Endothelial cell of umbilical vein (primary cell): ENCODE results near the gene TTN. TPM values are rescaled to one million over a fixed set of nuclear protein-coding genes. Genes with fewer than 3 reads are reported as not detected.

Experiments used
- BruUV-seq: library from RNA; stranded (reverse); fragments of 400-500 nt; replicated peaks from 2 replicates; lab custom pipeline; 2021; lab: Mats Ljungman, UMichigan
- CTCF ChIA-PET: fragments of 300-600, 350-600 bp; sonication (Branson Sonifier 250); formaldehyde crosslinking; loops from one replicate; lab custom pipeline; 2021; ENCODE audit warnings: antibody characterized with exemption, inconsistent platforms; lab: Charles Lee
- POLR2A ChIA-PET: fragments of 300-600, 350-600 bp; sonication (Branson Sonifier 250); formaldehyde crosslinking; loops from one replicate; lab custom pipeline; 2021; ENCODE audit warnings: antibody characterized with exemption, inconsistent platforms; lab: Charles Lee
- DNase-seq: peaks from one replicate; pipeline ENCODE4 v3.0.0-alpha.2; 2011; ENCODE audit warnings: low read depth, low spot score
- FAIRE-seq: peaks from 2 replicates; lab custom pipeline; 2011; peaks lifted over from hg19 to GRCh38; lab: Jason Lieb, UNC
- H2AFZ ChIP-seq: 2 replicates; pipeline ENCODE4 v1.6.0; 2012; ENCODE audit warnings: low read depth, low read length, control low read depth, inconsistent platforms
- H3K27ac ChIP-seq: 2 replicates; pipeline ENCODE4 v1.5.1; 2011; ENCODE audit warnings: low read depth, mild to moderate bottlenecking, control low read depth, low read length, moderate library complexity; ENCODE audit not compliant: insufficient read depth
- H3K27me3 ChIP-seq, 2 experiments: 2 replicates each; pipeline versions ENCODE4 v1.6.0 to v1.6.1; 2011; ENCODE audit warnings: low read length in 2 of 2, mixed read lengths in 1 of 2; ENCODE audit not compliant: control insufficient read depth in 2 of 2, insufficient read depth in 2 of 2
- H3K36me3 ChIP-seq, 2 experiments: 2 replicates in 1 of 2; 3 replicates in 1 of 2; pipeline ENCODE4 v1.5.1; 2011; ENCODE audit warnings: low read length in 2 of 2, mild to moderate bottlenecking in 1 of 2, moderate library complexity in 1 of 2; ENCODE audit not compliant: control insufficient read depth in 2 of 2, insufficient read depth in 2 of 2; ENCODE audit errors: extremely low read depth in 1 of 2
- H3K4me1 ChIP-seq: 3 replicates; pipeline ENCODE4 v1.5.1; 2011; ENCODE audit warnings: mild to moderate bottlenecking, low read length; ENCODE audit not compliant: control insufficient read depth, insufficient read depth; ENCODE audit errors: extremely low read depth
- H3K4me2 ChIP-seq: 2 replicates; pipeline ENCODE4 v1.6.1; 2011; ENCODE audit warnings: low read length, control low read depth, mixed read lengths; ENCODE audit not compliant: insufficient read depth
- H3K4me3 ChIP-seq, 3 experiments: fragments of 200-600 bp in 1 of 3; sonication (generic), shearing (Covaris generic) in 1 of 3; replicated peaks in 1 of 3; 2 replicates each; pipeline ENCODE4 v1.5.1; 2011 to 2016; ENCODE audit warnings: control low read depth in 3 of 3, low read length in 3 of 3, mild to moderate bottlenecking in 2 of 3, inconsistent platforms in 1 of 3, low read depth in 1 of 3, moderate library complexity in 1 of 3; ENCODE audit not compliant: insufficient read depth in 1 of 3
- H3K79me2 ChIP-seq: 2 replicates; pipeline ENCODE4 v1.6.0; 2012; ENCODE audit warnings: low read length, inconsistent platforms; ENCODE audit not compliant: control insufficient read depth, insufficient read depth
- H3K9ac ChIP-seq: replicated peaks from 2 replicates; pipeline ENCODE3; 2011; ENCODE audit warnings: low read length, control low read depth; ENCODE audit not compliant: insufficient read depth; ENCODE audit errors: extremely low read depth
- H3K9me1 ChIP-seq: replicated peaks from 3 replicates; pipeline ENCODE4 v1.6.0; 2011; ENCODE audit warnings: mild to moderate bottlenecking, low read length; ENCODE audit not compliant: control insufficient read depth, insufficient read depth; ENCODE audit errors: extremely low read depth
- H3K9me3 ChIP-seq: replicated peaks from 2 replicates; pipeline ENCODE4 v1.5.1; 2012; ENCODE audit warnings: low read length, inconsistent platforms; ENCODE audit not compliant: control insufficient read depth, insufficient read depth
- H4K20me1 ChIP-seq: replicated peaks from 2 replicates; pipeline ENCODE3; 2011; ENCODE audit warnings: mild to moderate bottlenecking, low read length; ENCODE audit not compliant: control insufficient read depth, insufficient read depth; ENCODE audit errors: extremely low read depth
- CTCF ChIP-seq, 2 donors: IDR thresholded peaks; 1 replicate in 1 of 2; 2 replicates in 1 of 2; pipeline ENCODE4 v1.5.1; 2011; ENCODE audit warnings: low read length in 2 of 2, mild to moderate bottlenecking in 2 of 2, moderate library complexity in 2 of 2, control low read depth in 1 of 2, inconsistent platforms in 1 of 2, low read depth in 1 of 2; ENCODE audit not compliant: insufficient read depth in 1 of 2; ENCODE audit errors: extremely low read depth in 1 of 2
- EZH2 ChIP-seq: IDR thresholded peaks from 2 replicates; pipeline ENCODE4 v1.6.1; 2012; ENCODE audit warnings: borderline replicate concordance, low read depth, mild to moderate bottlenecking, moderate library complexity, low read length, inconsistent platforms; ENCODE audit not compliant: severe bottlenecking
- FOS ChIP-seq: IDR thresholded peaks from 2 replicates; pipeline ENCODE4 v1.6.1; 2011; ENCODE audit warnings: mild to moderate bottlenecking, low read length, moderate library complexity, borderline replicate concordance; ENCODE audit not compliant: insufficient read depth
- GATA2 ChIP-seq: IDR thresholded peaks from 2 replicates; pipeline ENCODE4 v1.7.0; 2011; ENCODE audit warnings: low read depth, mild to moderate bottlenecking, moderate library complexity, mixed read lengths, low read length; ENCODE audit not compliant: insufficient read length, insufficient read depth
- JUN ChIP-seq: IDR thresholded peaks from 2 replicates; pipeline ENCODE4 v1.6.1; 2011; ENCODE audit warnings: borderline replicate concordance, low read depth; ENCODE audit not compliant: insufficient read length, insufficient read depth
- MAX ChIP-seq: IDR thresholded peaks from 2 replicates; pipeline ENCODE4 v1.6.1; 2011; ENCODE audit not compliant: insufficient read depth, insufficient read length
- MYC ChIP-seq: IDR thresholded peaks from one replicate; pipeline ENCODE4 v1.6.1; 2011; ENCODE audit warnings: mild to moderate bottlenecking, low read depth, low read length
- POLR2A ChIP-seq: IDR thresholded peaks from 2 replicates; pipeline ENCODE4 v1.6.1; 2012; ENCODE audit warnings: low read depth, mild to moderate bottlenecking, control low read depth, low read length
- POLR2AphosphoS5 ChIP-seq: IDR thresholded peaks from 2 replicates; pipeline ENCODE4 v1.6.1; 2012; ENCODE audit warnings: low read depth, mild to moderate bottlenecking, control low read depth, low read length, moderate library complexity; ENCODE audit not compliant: insufficient read depth
- dilution Hi-C: fragments of 300-500 bp; cut with MboI; formaldehyde crosslinking; loops from one replicate; pipeline ENCODE4 v1.15.0; 2019; ENCODE audit warnings: low sequenced_read_pairs; ENCODE audit not compliant: extremely low pct_ligation_motif_present
- intact Hi-C: fragments of 100-400 bp; cut with micrococcal nuclease; formaldehyde crosslinking; loops from one replicate; pipeline ENCODE4 v1.10.0; 2022
- polyA plus RNA-seq, 4 experiments: library from polyadenylated mRNA; depleted of rRNA in 3 of 4; stranded (reverse) in 3 of 4; unstranded in 1 of 4; fragments of >200 nt; gene quantifications; 2 replicates each; pipeline versions ENCODE4 v1.2.1 to v1.2.3, GENCODE V29; 2011 to 2012; ENCODE audit warnings: missing spikeins in 1 of 4
- total RNA-seq: library from RNA; stranded (reverse); gene quantifications from 2 replicates; pipeline ENCODE4 v1.2.3, GENCODE V29; 2021

Gene TTN
- total and polyA plus RNA-seq, 2 donors (not counting 3 experiments of a cell fraction or from before 2014, with no cell fraction given): 0.11 to 0.49 TPM

- FAIRE-seq: no peak
These were observed 37.0 kb upstream of the TTN start for GRCh38 chr2:178844269-178844668.

More at GRCh38 chr2:178844269-178844668, 37.0 kb upstream of the TTN start:
- TF ChIP-seq CTCF (IDR thresholded peaks at IDR 0.05; ENCODE audit: extremely low read depth in 1 of 2, insufficient read depth in 1 of 2, low read depth in 1 of 2, low read length in 2 of 2) (no peak), POLR2A (no peak), POLR2AphosphoS5 (no peak), FOS (no peak), MAX (no peak), GATA2 (no peak), EZH2 (no peak), MYC (no peak), JUN (no peak)
- Histone ChIP-seq H2AFZ (no peak overlapping the region), H3K9me1 (no peaks in the 10 kb centered on the region), H3K4me3 (no peak overlapping the region), H3K27ac (no peak overlapping the region), H4K20me1 (no peaks in the 10 kb centered on the region), H3K9ac (no peak overlapping the region), H3K79me2 (no peaks in the 10 kb centered on the region), H3K4me1 (no peaks in the 10 kb centered on the region), H3K4me2 (no peak overlapping the region), H3K27me3 (no peaks in the 10 kb centered on the region), H3K9me3 (no peaks in the 10 kb centered on the region), H3K36me3 (no peaks in the 10 kb centered on the region)
- dilution Hi-C loops: no loop called here
- no peak for DNase-seq
- BruUV-seq: no TSS peak
- ChIA-PET POLR2A (no interaction called here), CTCF (interaction anchor here (1.3 to 1.4 kb wide), 2 partner anchors 24 to 144 kb away, joined by 3 to 6 read pairs; no protein-coding TSS in a partner anchor)
- intact Hi-C loops: no loop called here
